DND-41 (cell line): ENCODE measurements around the gene SH2B3.

ENCODE experiments used
- ATAC-seq: fragments of 200-7000 bp; cut with Tn5 transposase; 3 replicates; pipeline ENCODE4 v1.9.1; 2021; ENCODE audit warnings: low read depth; ENCODE audit not compliant: insufficient read depth
- DNase-seq: peaks from one replicate; pipeline ENCODE4 v3.0.0-alpha.2; 2020
- H2AFZ ChIP-seq: 2 replicates; pipeline ENCODE4 v1.6.0; 2012; ENCODE audit warnings: low read depth, low read length
- H3K27ac ChIP-seq: 2 replicates; pipeline ENCODE4 v1.5.1; 2012; ENCODE audit warnings: low read length, inconsistent platforms
- H3K27me3 ChIP-seq: fragments of 200-600 bp; sonication (generic); 2 replicates; pipeline ENCODE4 v1.6.0; 2012; ENCODE audit warnings: low read length, mild to moderate bottlenecking, inconsistent platforms; ENCODE audit not compliant: insufficient read depth, poor library complexity
- H3K36me3 ChIP-seq: 2 replicates; pipeline ENCODE4 v1.5.1; 2012; ENCODE audit warnings: low read length, inconsistent platforms; ENCODE audit not compliant: insufficient read depth
- H3K4me1 ChIP-seq: 2 replicates; pipeline ENCODE4 v1.5.1; 2012; ENCODE audit warnings: mild to moderate bottlenecking, low read length; ENCODE audit not compliant: insufficient read depth
- H3K4me2 ChIP-seq: 2 replicates; pipeline ENCODE4 v1.6.0; 2012; ENCODE audit warnings: mild to moderate bottlenecking, moderate library complexity, low read length, inconsistent platforms; ENCODE audit not compliant: insufficient read depth
- H3K4me3 ChIP-seq, 2 experiments: fragments of 200-600 bp in 1 of 2; shearing (Covaris generic) in 1 of 2; 2 replicates each; pipeline ENCODE4 v1.5.1; 2012 to 2016; ENCODE audit warnings: inconsistent platforms in 2 of 2, low read length in 2 of 2, mild to moderate bottlenecking in 2 of 2, low read depth in 1 of 2, moderate library complexity in 1 of 2
- H3K79me2 ChIP-seq: 2 replicates; pipeline ENCODE4 v1.6.0; 2012; ENCODE audit warnings: low read length, inconsistent platforms; ENCODE audit not compliant: insufficient read depth
- H3K9ac ChIP-seq: 2 replicates; pipeline ENCODE4 v1.6.0; 2012; ENCODE audit warnings: low read depth, mild to moderate bottlenecking, inconsistent platforms, low read length, moderate library complexity
- H3K9me3 ChIP-seq: 2 replicates; pipeline ENCODE4 v1.5.1; 2012; ENCODE audit warnings: low read length, moderate library complexity, mild to moderate bottlenecking, inconsistent platforms; ENCODE audit not compliant: insufficient read depth, severe bottlenecking
- H4K20me1 ChIP-seq: 2 replicates; pipeline ENCODE4 v1.6.0; 2012; ENCODE audit warnings: low read length; ENCODE audit not compliant: insufficient read depth
- EZH2 ChIP-seq: IDR thresholded peaks from 3 replicates; pipeline ENCODE4 v1.6.1; 2012; ENCODE audit warnings: borderline replicate concordance, low read depth, mild to moderate bottlenecking, moderate library complexity, low read length, inconsistent platforms; ENCODE audit not compliant: severe bottlenecking
- TF ChIP-seq, protein P1 (sequence below): IDR thresholded peaks from 2 replicates; pipeline ENCODE4 v1.5.1; 2012; ENCODE audit warnings: borderline replicate concordance, low read length, moderate library complexity, mild to moderate bottlenecking; ENCODE audit not compliant: poor library complexity, severe bottlenecking; ENCODE audit errors: extremely low read depth

Gene SH2B3

DNA sequence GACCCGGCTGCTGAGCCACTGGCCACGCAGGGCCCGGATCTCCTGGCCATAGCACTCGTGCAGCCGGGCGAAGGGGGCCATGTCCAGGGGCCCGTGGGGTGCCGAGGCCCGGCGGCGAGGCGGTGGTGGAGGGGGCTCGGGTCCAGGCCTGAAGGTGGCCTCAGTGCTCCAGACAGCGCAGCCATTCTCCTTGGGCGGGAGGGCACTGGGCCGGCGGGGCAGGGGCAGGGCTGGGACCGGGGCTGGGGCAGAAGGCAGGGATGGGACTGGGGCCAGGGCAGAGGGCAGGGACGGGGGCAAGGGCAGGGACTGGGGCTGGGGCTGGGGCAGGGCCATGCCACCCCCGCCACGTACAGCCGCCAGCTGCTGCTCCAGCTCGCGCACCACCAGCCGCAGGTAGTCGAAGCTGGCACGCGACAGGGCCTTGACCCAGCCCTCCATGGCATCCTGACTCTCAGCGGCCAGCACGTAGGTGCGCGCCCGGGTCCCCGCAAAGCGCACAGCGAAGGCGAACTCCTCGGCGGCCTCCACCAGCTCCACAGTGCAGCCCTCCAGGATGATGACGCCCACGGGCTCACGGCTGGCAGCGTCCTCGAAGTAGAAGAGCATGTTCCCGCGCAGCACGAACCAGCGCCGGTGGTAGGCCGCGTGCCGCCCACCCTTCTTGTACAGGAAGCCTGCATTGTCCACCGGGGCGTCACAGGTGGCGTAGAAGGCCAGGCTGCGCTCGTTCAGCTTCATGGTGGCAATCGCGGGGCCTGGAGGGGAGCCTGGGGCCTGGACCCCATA, 42.8 kb upstream of the SH2B3 start:
- Histone ChIP-seq H3K4me1 (peaks cover 9% of the 10 kb centered on the region), H3K36me3 (no peaks in the 10 kb centered on the region; the same call in 1 of the 2 replicates), H3K9me3 (no peaks in the 10 kb centered on the region), H3K9ac (no peak overlapping the region), H4K20me1 (no peaks in the 10 kb centered on the region), H3K27ac (no peak overlapping the region), H3K4me3 (no peak overlapping the region), H3K79me2 (no peaks in the 10 kb centered on the region), H3K27me3 (no peaks in the 10 kb centered on the region), H3K4me2 (no peak overlapping the region), H2AFZ (no peak overlapping the region)
- DNase-seq (no peak), ATAC-seq (no peak)
- TF ChIP-seq, protein P1, sequence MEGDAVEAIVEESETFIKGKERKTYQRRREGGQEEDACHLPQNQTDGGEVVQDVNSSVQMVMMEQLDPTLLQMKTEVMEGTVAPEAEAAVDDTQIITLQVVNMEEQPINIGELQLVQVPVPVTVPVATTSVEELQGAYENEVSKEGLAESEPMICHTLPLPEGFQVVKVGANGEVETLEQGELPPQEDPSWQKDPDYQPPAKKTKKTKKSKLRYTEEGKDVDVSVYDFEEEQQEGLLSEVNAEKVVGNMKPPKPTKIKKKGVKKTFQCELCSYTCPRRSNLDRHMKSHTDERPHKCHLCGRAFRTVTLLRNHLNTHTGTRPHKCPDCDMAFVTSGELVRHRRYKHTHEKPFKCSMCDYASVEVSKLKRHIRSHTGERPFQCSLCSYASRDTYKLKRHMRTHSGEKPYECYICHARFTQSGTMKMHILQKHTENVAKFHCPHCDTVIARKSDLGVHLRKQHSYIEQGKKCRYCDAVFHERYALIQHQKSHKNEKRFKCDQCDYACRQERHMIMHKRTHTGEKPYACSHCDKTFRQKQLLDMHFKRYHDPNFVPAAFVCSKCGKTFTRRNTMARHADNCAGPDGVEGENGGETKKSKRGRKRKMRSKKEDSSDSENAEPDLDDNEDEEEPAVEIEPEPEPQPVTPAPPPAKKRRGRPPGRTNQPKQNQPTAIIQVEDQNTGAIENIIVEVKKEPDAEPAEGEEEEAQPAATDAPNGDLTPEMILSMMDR = no peak
- no peak for TF ChIP-seq EZH2

DNA sequence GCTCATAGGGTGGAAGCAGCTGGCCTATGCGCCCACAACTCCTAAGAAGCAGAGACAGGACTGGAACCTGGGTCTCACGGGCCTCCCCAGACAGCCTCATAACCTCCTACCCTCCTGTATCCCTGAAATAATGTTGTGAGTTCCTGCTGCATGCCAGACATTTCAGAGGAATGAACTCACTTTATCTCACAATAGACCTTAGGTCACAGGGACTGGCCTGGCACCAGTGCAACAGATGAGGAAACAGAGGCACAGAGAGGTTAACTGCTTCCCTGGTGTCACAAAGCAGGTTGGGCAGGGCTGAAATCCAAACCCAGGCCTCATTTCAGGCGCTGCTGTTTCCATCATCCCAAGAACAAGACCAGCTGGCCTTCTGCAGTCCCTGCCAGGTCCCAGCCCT, 42.1 kb upstream of the SH2B3 start:
- TF ChIP-seq EZH2 = no peak
- TF ChIP-seq, protein P1 = no peak
- ATAC-seq = no peak
- no peak overlapping the region for H3K9ac ChIP-seq
- no peak for DNase-seq
- H3K9me3 ChIP-seq = no peaks in the 10 kb centered on the region
- H3K36me3 ChIP-seq = no peaks in the 10 kb centered on the region; the same call in 1 of the 2 replicates
- peaks cover 16% of the 10 kb centered on the region for H3K4me1 ChIP-seq
- H3K79me2 ChIP-seq = no peaks in the 10 kb centered on the region; the same call in 1 of the 2 replicates
- H3K27me3 ChIP-seq = no peaks in the 10 kb centered on the region
- H2AFZ ChIP-seq = no peak overlapping the region
- no peak overlapping the region for H3K27ac ChIP-seq
- H3K4me2 ChIP-seq = no peak overlapping the region
- H4K20me1 ChIP-seq = no peaks in the 10 kb centered on the region
- H3K4me3 ChIP-seq = no peak overlapping the region

DNA sequence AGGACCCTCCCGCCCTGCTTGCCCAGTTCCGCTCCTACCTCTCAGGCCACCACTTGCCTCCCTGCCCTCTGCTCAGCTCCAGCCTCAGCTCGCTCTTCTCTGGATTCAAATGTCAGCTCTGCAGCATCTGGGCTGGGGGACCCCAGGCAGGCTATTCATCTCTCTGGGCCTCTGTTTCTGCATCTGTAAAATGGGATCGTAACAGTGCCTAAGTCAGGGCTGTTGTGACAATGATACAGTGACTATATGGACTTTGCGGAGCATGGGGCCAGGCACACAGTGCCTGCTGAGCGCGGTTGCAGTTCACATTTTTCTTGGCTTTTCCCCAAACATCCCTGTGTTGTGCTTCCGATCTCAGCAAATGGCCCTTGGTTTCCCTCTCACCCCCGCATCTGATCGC, 39.6 kb upstream of the SH2B3 start:
- Histone ChIP-seq H3K27ac (no peak overlapping the region), H3K27me3 (no peaks in the 10 kb centered on the region), H4K20me1 (no peaks in the 10 kb centered on the region), H3K4me2 (no peak overlapping the region), H3K79me2 (no peaks in the 10 kb centered on the region; the same call in 1 of the 2 replicates), H2AFZ (no peak overlapping the region), H3K4me1 (peaks cover 28% of the 10 kb centered on the region), H3K36me3 (no peaks in the 10 kb centered on the region; the same call in 1 of the 2 replicates), H3K4me3 (no peak overlapping the region), H3K9ac (no peak overlapping the region), H3K9me3 (no peaks in the 10 kb centered on the region)
- DNase-seq (no peak), ATAC-seq (no peak)
- TF ChIP-seq EZH2 = no peak
- TF ChIP-seq, protein P1 = no peak
